Measurements from ENCODE around the gene CD1D.
"Not testable (repeated sequence)": the region's sequence is repeated elsewhere in the genome, so short reads cannot be mapped to it uniquely, and the experiment has no call there.

The CD1D gene

GRCh38 chr1:158176849-158177699 is 3.6 kb upstream of the CD1D start:
- not testable (repeated sequence) for DNase-seq

- no peak for DNase-seq
Observed at GRCh38 chr1:158177700-158178450, 2.8 kb upstream of the CD1D start.

GRCh38 chr1:158179301-158180041 is 1.2 kb upstream of the CD1D start:
- no peak for DNase-seq

GRCh38 chr1:158181577-158181922 is 855 bp downstream of the CD1D start:
- no peak for DNase-seq

GRCh38 chr1:158185770-158186169 is 5.1 kb downstream of the CD1D start:
- DNase-seq: no peak

- no peak for DNase-seq
Observed at GRCh38 chr1:158186180-158186579, 5.5 kb downstream of the CD1D start.

- DNase-seq: no peak
Observed at GRCh38 chr1:158188611-158189010, 7.9 kb downstream of the CD1D start.

- no peak for DNase-seq
Observed at GRCh38 chr1:158189624-158190023, 8.9 kb downstream of the CD1D start.

GRCh38 chr1:158191299-158191698 is 10.6 kb downstream of the CD1D start:
- DNase-seq: no peak

GRCh38 chr1:158196461-158196860 is 15.8 kb downstream of the CD1D start:
- no peak for DNase-seq

- DNase-seq: no peak
Observed at GRCh38 chr1:158199849-158200248, 19.2 kb downstream of the CD1D start.

GRCh38 chr1:158200527-158200926 is 19.8 kb downstream of the CD1D start:
- no peak for DNase-seq

GRCh38 chr1:158203693-158204457 is 23.2 kb downstream of the CD1D start:
- DNase-seq: no peak

- DNase-seq: no peak
Observed at GRCh38 chr1:158204458-158204827, 23.7 kb downstream of the CD1D start.

GRCh38 chr1:158208586-158209116 is 28.0 kb downstream of the CD1D start:
- DNase-seq: no peak

GRCh38 chr1:158212320-158212719 is 31.6 kb downstream of the CD1D start:
- DNase-seq: no peak

- DNase-seq: not testable (repeated sequence)
Observed at GRCh38 chr1:158223445-158223844, 42.8 kb downstream of the CD1D start.

GRCh38 chr1:158227904-158228623 is 47.4 kb downstream of the CD1D start:
- no peak for DNase-seq
